NCI-H2227 (cell line): Measurements from ENCODE around the gene DYNLT4.
"Not testable (repeated sequence)": the region's sequence is repeated elsewhere in the genome, so short reads cannot be mapped to it uniquely, and the experiment has no call there.

Source experiments
- DNase-seq: peaks from one replicate; lab custom pipeline; 2025; ENCODE audit not compliant: unreplicated experiment; lab: John Stamatoyannopoulos, UW

The DYNLT4 gene

DNA sequence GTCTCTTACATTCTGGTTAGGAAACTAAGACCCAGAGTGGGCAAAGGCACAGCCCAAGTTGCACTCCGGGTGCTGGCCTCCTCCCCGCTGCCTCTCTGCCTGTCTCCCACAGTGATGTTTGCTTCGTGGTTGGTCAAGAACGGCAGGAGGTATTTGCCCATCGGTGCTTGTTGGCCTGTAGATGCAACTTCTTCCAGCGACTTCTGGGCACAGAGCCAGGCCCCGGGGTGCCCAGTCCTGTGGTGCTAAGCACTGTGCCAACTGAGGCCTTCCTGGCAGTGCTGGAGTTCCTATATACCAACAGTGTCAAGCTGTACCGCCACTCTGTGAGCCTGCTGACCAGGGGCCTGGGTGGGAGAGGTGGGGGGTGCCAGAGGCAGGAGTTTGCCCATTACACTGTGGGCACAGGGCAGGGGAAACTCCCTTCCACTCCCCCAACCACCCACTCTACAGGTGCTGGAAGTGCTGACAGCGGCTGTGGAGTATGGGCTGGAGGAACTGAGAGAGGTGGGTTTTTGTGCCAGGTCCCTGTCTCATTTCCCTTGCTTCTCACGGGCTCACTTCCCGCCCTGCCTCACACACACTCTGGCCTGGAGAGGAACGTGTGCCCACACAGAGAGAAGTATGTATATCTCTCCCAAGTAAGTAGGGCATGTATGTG lies 3.1 kb upstream of the DYNLT4 start:
- DNase-seq = no peak

DNA sequence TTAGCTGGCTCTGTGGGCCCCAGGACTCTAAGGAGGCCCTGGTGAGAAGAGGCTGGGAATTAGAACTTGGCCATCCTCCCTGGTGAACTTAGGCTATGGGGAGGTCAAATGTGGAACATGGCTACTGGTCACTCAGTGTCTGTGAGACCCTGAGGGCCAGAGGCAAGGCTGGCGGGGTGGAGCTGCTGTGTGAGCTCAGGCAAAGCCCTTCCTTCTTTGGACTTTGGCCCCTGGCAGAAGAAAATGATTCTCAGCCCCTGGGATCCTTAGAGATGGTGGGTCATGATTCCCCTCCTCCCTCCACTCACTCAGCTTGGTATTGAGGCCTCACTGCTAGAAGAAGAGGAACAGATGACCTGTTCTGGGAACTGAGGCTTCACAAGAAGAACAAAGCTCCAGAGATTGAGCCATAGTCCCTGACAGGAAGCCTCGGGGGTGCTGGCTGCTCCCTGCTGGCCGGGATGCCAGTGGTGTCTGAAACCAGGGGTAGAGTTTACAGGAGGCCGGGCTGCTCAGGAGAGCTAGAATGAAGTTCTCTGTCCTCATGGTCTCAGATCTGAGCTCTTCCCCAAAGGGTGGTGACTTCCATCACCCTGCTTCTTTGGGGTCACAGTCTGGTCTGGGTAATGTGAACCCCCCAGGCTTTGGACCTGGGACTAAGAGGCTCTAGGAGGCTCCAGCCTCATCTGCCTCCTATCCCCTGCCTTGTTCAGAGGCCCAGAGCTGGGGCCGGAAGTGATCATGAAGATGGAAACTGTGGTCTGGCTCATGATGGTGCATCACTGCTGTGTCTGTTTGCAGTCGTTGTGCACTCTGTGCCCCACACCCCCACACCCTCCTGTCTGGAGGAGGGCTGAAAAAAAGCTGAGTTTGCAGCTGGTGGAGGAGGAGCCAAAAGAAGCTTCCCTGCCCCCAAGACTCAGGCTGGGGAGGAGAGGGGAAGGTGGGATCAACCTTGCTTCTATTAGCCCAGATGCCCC lies 2.1 kb upstream of the DYNLT4 start:
- no peak for DNase-seq

DNA sequence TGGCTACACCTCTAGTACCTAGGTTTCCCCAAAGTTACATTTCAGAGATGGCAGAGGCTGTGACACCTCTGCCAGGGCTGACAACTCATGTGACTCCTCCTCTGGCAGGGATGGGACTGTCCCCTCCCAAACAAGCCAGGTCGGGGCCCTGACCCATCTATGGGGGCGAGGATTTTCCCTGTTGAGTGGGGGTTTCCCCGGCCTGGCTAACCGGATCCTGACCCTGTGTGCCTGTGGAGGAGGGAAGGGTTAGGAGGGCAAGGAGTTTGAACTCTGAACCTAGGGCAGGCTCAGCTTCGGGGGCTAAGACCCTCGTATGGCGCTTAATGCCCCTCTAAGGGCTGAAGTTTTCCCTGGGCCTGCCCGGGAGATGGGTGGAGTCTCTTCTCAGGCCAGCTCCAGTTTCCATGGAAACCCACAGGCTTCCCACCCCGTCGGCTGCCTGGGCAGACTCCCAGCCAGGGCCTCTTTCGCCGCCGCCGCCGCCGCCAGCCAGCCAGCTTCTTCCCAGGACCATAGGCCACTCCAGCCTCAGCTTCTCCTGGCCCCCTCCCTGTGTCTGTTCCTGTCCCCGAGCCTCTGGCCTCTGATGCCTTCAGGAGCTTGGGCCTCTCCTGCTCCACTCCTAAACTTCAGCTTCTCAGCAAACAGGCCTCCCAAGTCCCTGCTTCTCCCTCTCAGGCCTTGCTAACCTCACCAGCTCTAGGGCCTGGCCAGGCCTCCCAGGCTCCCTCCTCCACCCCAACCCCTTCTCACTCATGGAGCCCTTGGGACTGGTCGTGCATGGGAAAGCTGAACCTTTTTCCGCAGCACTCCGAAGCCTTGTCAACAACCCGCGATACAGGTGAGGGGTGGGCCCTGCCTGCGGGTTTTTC lies 1.1 kb upstream of the DYNLT4 start, which contains the start of gene BTBD19:
TSS of gene BTBD19 (plus strand) at position 461 of the 875 bp plus-strand sequence. CDS start at position 759, 298 bp downstream.
- DNase-seq = peak; percentile 92

DNA sequence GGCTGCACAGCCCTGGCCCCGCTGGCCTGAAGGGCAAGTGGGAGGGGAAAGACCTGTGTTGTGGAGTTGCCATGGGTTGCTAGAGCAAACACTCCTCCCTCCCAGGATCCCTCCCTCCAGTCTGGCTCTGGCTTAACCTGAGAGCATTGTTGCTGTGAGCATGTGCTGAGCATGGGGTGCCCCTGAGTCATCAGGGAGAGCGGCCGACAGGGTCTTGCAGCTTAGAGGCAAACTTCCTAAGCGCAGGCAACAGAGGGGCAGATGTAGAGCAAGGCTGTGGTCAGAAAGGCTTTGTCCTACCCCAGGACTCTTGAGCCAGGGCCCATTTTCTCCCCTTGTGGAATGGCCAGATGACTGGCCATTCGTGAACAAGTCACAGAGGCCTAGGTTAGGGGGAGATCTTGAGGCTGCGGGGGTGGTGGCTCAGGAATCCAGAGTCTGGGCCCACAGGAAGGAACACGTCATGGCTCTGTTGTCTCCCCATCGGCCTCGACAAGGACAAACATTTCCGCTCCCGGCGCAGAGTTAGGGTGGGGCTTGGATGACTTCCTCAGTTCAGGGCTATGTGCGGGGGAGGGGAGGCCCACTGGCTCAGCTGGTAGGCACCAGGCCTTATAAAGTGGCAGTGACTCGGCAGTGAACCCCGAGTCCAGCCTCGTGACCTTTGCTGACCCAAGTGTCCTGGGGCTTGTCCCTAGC lies 362 bp upstream of the DYNLT4 start:
- peak; percentile 54 for DNase-seq

DNA sequence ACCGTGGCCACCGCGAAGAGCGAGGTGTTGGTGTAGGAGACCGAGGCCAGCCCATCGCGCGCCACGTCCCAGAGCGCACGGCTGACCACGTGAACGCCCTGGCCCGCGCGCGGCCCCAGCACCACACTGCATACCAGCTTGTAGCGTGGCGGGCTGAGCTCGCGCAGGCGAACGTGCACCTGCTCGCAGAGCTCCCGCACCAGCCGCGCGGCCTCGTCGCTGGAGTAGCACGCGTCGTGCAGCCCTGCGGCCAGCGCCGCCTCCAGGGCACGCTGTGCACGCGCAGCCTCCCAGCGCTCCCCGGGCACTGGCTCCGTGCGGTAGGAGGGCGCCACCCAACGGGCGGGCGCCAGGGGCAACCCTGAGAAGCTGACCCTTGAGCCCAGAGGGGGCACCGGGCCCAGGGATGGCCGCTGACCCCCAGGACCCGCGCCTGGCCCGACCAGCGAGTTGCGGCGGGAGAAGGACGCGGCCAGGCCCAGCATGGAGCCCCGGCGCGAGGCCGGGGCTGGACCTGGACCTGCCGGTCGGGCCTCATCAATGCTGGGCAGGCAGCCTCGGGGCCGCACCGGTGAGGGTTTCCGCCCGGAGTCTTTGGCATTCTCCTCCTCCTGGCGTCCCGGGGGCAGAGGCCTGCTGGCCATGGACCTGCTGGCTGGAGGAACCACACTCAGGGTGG lies 987 bp downstream of the DYNLT4 start:
- no peak for DNase-seq

DNA sequence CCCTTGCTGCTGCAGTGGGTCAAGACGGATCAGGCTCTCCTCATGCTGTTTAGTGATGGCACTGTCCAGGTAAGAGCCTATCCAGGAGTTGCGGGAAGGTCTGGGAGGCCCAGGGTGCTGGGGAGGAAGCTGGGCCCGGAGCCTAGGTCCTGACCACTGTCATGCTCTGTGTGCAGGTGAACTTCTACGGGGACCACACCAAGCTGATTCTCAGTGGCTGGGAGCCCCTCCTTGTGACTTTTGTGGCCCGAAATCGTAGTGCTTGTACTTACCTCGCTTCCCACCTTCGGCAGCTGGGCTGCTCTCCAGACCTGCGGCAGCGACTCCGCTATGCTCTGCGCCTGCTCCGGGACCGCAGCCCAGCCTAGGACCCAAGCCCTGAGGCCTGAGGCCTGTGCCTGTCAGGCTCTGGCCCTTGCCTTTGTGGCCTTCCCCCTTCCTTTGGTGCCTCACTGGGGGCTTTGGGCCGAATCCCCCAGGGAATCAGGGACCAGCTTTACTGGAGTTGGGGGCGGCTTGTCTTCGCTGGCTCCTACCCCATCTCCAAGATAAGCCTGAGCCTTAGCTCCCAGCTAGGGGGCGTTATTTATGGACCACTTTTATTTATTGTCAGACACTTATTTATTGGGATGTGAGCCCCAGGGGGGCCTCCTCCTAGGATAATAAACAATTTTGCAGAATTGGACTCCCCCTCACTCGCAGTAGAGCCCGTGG lies 1.7 kb downstream of the DYNLT4 start:
- DNase-seq = no peak

DNA sequence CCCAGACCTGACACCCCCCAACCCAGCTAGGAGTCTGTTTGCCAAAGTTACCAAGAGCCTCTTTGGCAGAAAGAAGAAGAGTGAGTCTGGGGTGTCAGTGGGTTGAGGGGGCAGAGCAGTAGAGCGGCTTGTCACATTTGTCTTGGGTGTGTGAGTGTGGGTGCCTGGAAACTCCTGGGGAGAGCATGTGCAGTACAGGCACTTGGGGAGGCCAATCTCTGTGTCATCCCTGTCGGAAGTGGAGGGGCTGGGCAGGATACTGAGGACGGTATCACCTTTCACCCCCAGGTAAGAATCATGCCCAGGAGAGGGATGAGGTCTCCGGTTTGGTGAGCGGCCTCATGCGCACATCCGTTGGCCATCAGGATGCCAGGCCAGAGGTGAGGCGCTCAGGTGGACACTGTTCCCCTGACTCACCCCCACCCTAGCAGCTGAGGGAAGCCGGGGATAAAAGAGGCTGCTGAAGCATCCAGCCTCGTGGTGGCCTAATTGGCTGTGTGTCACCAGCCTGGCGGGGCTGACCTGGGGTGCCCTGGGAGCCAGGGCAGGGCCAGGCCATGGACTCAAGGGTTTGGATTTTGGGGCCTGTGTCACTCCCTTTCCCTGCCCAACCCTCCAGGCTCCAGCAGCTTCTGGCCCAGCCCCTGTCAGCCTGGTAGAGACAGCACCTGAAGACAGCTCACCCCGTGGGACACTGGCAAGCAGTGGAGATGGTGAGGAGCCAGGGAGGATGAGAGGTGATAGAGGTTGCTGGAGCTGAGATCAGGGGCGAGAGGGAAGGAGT lies 3.6 kb downstream of the DYNLT4 start:
- DNase-seq = no peak

DNA sequence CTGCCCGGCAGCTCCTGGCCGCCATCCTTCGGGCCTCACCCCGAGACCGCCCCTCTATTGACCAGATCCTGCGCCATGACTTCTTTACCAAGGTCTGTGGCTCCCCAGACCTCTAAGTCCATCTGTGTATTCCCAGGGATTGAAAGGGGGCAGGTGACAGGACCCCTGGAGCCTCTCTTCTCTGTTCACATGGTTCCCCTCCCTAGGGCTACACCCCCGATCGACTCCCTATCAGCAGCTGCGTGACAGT lies 4.2 kb downstream of the DYNLT4 start:
- no peak for DNase-seq

DNA sequence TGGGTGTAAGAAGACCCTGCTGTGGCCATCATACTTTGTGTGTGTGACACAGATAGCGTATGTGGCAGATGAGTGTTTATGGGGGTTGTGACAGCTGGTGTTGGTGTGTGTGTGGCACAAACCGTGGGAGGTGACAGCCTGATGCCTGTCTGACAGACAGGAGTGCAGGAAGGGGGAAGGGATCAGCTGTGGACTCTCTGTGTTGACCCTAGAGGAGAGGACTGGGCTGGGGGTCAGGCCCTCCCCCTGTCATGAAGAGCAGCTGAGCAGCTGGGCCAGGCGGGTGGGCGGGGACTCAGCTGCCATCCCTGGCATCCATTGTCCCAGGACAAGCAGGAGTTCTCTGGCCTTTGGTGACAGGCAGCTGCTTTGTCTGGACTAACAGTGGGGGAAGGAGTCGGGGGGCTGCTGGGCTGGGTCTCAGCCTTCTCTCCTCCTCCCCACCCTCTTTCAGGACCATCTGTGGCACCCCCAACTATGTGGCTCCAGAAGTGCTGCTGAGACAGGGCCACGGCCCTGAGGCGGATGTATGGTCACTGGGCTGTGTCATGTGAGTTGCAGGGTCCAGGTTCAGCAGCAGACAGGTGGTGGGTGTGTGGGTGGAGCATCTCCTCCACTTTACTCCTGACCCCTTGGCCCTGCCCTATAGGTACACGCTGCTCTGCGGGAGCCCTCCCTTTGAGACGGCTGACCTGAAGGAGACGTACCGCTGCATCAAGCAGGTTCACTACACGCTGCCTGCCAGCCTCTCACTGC lies 4.7 kb downstream of the DYNLT4 start:
- DNase-seq = no peak

DNA sequence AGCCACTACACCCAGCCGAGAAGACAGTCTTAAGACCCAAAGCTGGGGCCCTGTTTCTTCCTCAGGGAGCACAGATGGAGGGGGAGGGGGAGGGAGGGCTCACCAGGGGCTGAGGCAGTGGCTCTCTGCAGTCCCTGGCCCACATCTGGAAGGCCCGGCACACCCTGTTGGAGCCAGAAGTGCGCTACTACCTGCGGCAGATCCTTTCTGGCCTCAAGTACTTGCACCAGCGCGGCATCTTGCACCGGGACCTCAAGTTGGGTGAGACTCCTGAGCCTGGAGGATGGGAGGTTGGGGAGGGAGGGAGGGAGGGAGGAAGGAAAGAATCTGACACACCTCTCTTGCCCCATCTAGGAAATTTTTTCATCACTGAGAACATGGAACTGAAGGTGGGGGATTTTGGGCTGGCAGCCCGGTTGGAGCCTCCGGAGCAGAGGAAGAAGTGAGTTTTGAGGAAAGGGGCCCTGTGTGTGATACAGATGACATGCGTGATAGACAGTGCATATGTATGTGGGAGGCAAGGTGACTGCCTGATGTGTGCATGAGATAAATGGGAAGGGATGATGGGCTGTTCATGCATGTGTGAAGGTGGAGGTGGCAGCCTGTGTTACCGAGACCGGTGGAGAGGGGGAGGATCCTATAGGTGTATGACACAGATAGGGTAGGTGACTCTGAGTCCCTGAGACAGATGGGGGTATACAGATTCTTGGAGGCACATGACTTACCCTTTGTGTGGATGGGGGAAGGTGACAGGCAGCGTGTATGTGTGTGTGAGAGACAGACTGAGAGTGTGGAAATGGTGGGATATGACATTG lies 5.5 kb downstream of the DYNLT4 start:
- no peak for DNase-seq

DNA sequence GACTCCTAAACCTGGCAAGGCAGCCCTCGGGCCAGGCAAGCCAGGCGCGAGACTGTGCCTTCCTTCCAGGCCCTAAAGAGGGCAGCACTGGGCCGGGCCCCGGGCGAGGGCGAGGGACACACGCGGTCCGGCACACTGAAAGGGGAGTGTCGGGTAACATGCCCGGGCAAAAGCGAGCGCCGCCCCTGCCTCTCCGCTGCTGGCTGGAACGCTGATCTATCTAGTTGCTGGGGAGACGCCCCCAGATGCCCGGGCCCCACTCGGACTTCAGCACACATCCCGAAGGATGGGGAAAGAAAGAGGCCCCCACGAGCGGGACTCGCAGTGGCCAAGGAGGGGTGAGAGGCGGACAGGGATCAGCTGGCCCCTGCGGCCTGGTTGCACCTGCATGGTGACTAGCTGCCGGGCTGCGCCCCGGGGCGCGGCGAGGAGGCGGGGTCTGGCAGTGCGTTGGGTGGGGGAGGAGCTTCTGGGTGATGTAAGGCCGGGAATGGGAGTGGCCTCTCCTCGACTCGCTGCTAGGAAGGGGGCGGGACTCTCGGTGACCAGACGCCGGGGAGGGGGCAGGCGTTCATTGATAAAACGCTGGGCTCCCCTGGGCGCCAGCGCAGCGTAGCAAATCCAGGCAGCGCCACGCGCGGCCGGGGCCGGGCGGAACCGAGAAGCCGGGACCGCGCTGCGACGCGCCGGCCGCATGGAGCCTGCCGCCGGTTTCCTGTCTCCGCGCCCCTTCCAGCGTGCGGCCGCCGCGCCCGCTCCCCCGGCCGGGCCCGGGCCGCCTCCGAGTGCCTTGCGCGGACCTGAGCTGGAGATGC lies 7.2 kb downstream of the DYNLT4 start, which contains the start of gene PLK3:
TSS of gene PLK3 (plus strand) at position 608 of the 815 bp plus-strand sequence. CDS start at position 695, 87 bp downstream.
- DNase-seq = peak; percentile 98

DNA sequence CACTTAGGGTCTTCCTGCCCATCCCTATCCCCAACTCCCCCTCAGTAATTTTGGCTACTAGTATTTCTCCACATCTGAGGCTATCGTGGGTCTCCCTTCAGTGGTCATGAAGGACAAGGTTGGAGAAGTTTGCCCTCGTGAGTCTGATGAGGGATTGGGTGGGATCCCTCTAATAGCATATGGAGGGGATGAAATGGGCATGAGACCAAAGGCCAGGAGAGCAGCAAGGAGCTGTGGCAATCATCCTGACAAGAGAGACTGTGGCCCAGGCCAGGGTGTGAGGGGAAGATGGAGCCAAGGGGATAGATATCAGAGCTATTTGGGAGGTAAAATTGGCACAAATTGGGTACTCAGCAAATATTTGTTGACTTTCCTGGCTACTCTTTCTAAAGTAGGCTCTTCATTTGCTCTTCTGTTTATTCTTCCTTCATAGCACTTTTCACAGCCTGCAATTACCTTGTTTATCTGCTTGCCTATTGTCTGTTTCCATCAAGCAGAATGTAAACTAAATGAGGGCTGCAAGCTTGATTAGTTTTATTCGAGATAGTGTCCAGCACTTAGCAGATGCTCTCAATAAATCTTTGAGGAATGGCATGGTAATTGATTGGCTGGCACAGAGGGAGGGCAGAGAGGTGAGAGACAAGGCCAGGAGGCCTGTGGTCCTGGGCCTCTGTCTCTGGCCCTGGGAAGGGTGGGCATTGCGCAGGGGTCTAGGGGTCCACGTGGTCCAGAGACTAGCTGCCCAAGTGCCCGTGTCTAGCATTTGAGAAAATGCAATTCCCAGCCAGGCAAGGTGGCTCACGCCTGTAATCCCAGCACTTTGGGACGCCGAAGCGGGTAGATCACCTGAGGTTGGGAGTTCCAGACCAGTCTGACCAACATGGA lies 8.4 kb downstream of the DYNLT4 start:
- DNase-seq = peak; percentile 29

DNA sequence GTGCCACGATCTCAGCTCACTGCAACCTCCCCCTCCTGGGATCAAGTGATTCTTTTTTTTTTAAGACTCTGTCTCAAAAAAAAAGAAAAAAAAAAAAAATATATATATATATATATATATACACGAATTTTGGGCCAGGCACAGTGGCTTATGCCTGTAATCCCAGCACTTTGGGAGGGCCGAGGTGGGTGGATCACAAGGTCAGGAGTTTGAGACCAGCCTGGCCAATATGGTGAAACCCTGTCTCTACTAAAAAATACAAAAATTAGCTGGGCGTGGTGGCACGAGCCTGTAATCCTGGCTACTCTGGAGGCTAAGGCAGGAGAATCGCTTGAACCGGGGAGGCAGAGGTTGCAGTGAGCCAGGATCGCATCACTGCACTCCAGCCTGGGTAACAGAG lies 9.3 kb downstream of the DYNLT4 start:
- not testable (repeated sequence) for DNase-seq

DNA sequence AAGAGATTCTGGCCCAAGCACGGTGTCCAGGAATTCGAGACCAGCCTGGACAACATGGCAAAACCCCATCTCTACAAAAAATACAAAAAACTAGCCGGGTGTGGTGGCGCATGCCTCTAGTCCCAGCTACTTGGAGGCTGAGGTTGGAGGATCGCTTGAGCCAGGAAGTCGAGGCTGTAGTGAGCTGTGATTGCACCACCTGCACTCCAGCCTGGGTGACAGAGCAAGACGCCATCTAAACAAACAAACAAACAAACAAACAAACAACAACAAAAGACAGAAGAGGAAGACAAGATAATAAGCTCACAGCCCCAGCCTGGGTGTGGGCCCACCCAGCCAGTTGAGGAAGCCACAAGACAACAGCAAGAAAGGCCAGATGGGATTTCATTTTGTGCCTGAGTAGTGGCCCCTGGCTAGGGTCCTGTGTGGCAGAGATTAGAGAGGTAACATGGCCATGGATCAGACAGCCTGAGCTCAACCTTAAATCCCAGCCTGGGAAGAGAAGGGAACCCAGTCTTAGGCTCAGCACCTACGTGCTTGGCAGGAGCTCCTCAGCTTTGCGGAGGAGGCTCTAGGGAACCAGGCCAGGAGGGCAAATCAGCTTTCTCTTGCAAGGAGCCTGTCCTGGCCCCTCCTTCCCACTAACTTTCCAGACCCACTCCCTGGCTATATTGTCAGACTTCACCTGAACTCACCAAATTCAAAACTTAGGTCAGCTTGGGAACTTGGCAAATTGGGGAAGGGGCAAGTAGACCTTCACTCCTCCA lies 14.2 kb downstream of the DYNLT4 start:
- DNase-seq = no peak
